ENCODE results near the gene PANK1.

GRCh38 chr10:89609833-89610346, 35.2 kb downstream of the PANK1 start:
- no peak for TF ChIP-seq CTCF (conservative IDR thresholded peaks at IDR 0.05; ENCODE audit: low read length)
- no peak for TF ChIP-seq EZH2phosphoT487 (IDR thresholded peaks at IDR 0.05; ENCODE audit: borderline replicate concordance, low read depth, low read length)
